WTC11 (cell line): ENCODE results near the gene STXBP2. TPM values are rescaled to one million over a fixed set of nuclear protein-coding genes. Genes with fewer than 3 reads are reported as not detected.

Experiments used
- ATAC-seq: fragments of 200-7000 bp; cut with Tn5 transposase; 2 replicates; pipeline ENCODE4 v1.10.0; 2021; ENCODE audit warnings: mild to moderate bottlenecking, moderate library complexity
- CTCF ChIA-PET: fragments of 300-600 bp; sonication (Branson Sonifier 250); formaldehyde crosslinking; loops from one replicate; lab custom pipeline; 2021; ENCODE audit warnings: antibody characterized with exemption; lab: Charles Lee
- POLR2A ChIA-PET: fragments of 350-600 bp; sonication (Branson Sonifier 250); formaldehyde crosslinking; loops from one replicate; lab custom pipeline; 2021; ENCODE audit warnings: antibody characterized with exemption; lab: Charles Lee
- DNase-seq: peaks from one replicate; pipeline ENCODE4 v3.0.0; 2021; ENCODE audit warnings: low spot score
- H3K27ac Mint-ChIP-seq: 2 replicates; pipeline ENCODE4 v1.8.0; 2021; ENCODE audit warnings: mixed read lengths
- H3K27me3 Mint-ChIP-seq: 2 replicates; pipeline ENCODE4 v1.8.0; 2021; ENCODE audit warnings: low read depth, mild to moderate bottlenecking, moderate library complexity, mixed read lengths
- H3K36me3 Mint-ChIP-seq: 2 replicates; pipeline ENCODE4 v1.8.0; 2021; ENCODE audit warnings: mixed read lengths
- H3K4me1 Mint-ChIP-seq: 2 replicates; pipeline ENCODE4 v1.8.0; 2022; ENCODE audit warnings: mixed read lengths
- H3K4me3 Mint-ChIP-seq: 2 replicates; pipeline ENCODE4 v1.8.0; 2021; ENCODE audit warnings: mild to moderate bottlenecking, moderate library complexity, mixed read lengths
- H3K9me3 Mint-ChIP-seq: 2 replicates; pipeline ENCODE4 v1.8.0; 2021; ENCODE audit warnings: mixed read lengths
- CREB1 ChIP-seq: sonication (generic); formaldehyde crosslinking; IDR thresholded peaks from 2 replicates; pipeline ENCODE4 v1.8.0; 2023; ENCODE audit warnings: mild to moderate bottlenecking, missing genetic modification reagents
- CREM ChIP-seq: sonication (generic); formaldehyde crosslinking; IDR thresholded peaks from 2 replicates; pipeline ENCODE4 v1.8.1; 2022; ENCODE audit warnings: mild to moderate bottlenecking, missing genetic modification reagents, moderate library complexity
- ESRRA ChIP-seq: sonication (generic); formaldehyde crosslinking; IDR thresholded peaks from 2 replicates; pipeline ENCODE4 v1.8.1; 2022; ENCODE audit warnings: mild to moderate bottlenecking, missing genetic modification reagents, borderline replicate concordance
- FOXJ3 ChIP-seq: sonication (generic); formaldehyde crosslinking; IDR thresholded peaks from 2 replicates; pipeline ENCODE4 v1.9.0; 2021; ENCODE audit warnings: missing genetic modification reagents, mild to moderate bottlenecking, borderline replicate concordance
- HMGA2 ChIP-seq: fragments of 250-450 bp; sonication (Bioruptor Pico); IDR thresholded peaks from 2 replicates; pipeline ENCODE4 v1.4.0; 2021; ENCODE audit warnings: mild to moderate bottlenecking, moderate library complexity
- IRF2 ChIP-seq: sonication (generic); formaldehyde crosslinking; IDR thresholded peaks from 2 replicates; pipeline ENCODE4 v1.8.0; 2022; ENCODE audit warnings: low read depth, missing genetic modification reagents, borderline replicate concordance
- MXD4 ChIP-seq: fragments of 250-450 bp; sonication (Bioruptor Pico); IDR thresholded peaks from 2 replicates; pipeline ENCODE4 v1.8.0; 2021; ENCODE audit warnings: mild to moderate bottlenecking, moderate library complexity, borderline replicate concordance
- NFE2L1 ChIP-seq: sonication (generic); formaldehyde crosslinking; IDR thresholded peaks from 2 replicates; pipeline ENCODE4 v1.8.1; 2023; ENCODE audit warnings: missing genetic modification reagents
- NR3C1 ChIP-seq: sonication (generic); formaldehyde crosslinking; conservative IDR thresholded peaks from 2 replicates; pipeline ENCODE4 v1.8.1; 2023; ENCODE audit warnings: low read depth, mild to moderate bottlenecking, missing genetic modification reagents
- ZNF121 ChIP-seq: sonication (generic); formaldehyde crosslinking; IDR thresholded peaks from 2 replicates; pipeline ENCODE4 v1.8.0; 2023; ENCODE audit warnings: missing genetic modification reagents
- ZNF138 ChIP-seq: sonication (generic); formaldehyde crosslinking; conservative IDR thresholded peaks from 2 replicates; pipeline ENCODE4 v1.8.1; 2022; ENCODE audit warnings: mild to moderate bottlenecking, moderate library complexity, missing genetic modification reagents
- ZNF425 ChIP-seq: fragments of 250-450 bp; sonication (Bioruptor Pico); conservative IDR thresholded peaks from 2 replicates; pipeline ENCODE4 v1.9.0; 2021; ENCODE audit warnings: mild to moderate bottlenecking
- ZNF532 ChIP-seq: fragments of 250-450 bp; sonication (Bioruptor Pico); IDR thresholded peaks from 2 replicates; pipeline ENCODE4 v1.9.0; 2021; ENCODE audit warnings: mild to moderate bottlenecking, borderline replicate concordance
- total RNA-seq: library from RNA; stranded (reverse); gene quantifications from 3 replicates; pipeline ENCODE4 v1.2.3, GENCODE V29; 2021
- TF ChIP-seq, protein P1 (sequence below): fragments of 250-450 bp; sonication (Bioruptor Pico); IDR thresholded peaks from 2 replicates; pipeline ENCODE4 v1.9.0; 2021; ENCODE audit warnings: mild to moderate bottlenecking
- TF ChIP-seq, protein P2 (sequence below): sonication (generic); formaldehyde crosslinking; IDR thresholded peaks from 2 replicates; pipeline ENCODE4 v1.8.1; 2022; ENCODE audit warnings: missing genetic modification reagents, borderline replicate concordance

Gene STXBP2
- total RNA-seq, 1 experiment from 2014 or later: 68.9 TPM

DNA sequence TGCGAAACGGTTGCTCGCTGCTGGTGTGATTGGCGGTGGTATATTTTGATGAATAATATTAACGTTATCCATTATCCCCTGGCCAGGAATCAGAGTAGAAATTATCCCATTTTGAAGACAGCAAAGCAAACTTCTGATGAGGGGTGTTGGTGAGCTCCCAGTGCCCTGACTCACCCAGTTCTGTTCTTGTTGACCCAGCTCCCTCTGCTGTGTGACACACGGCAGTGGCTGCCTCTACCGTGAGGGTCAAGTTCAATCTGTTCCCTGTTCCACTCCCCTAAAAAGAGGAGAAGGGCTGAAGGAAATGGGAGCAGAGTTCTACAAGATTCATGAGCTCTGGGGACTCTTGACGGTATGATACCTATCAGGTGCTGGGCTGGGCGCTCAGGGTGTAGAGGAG, 39.2 kb upstream of the STXBP2 start:
- no peak overlapping the region for H3K27ac Mint-ChIP-seq

More for the DNA sequence above, 39.2 kb upstream of the STXBP2 start:
- no peak for TF ChIP-seq NFE2L1 (CRISPR knock-in tag)
- TF ChIP-seq ZNF121 (CRISPR knock-in tag): no peak
- no peak for TF ChIP-seq CREM (CRISPR knock-in tag)
- TF ChIP-seq, protein P1, sequence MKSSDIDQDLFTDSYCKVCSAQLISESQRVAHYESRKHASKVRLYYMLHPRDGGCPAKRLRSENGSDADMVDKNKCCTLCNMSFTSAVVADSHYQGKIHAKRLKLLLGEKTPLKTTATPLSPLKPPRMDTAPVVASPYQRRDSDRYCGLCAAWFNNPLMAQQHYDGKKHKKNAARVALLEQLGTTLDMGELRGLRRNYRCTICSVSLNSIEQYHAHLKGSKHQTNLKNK (CRISPR knock-in tag): no peak
- TF ChIP-seq ZNF532 (CRISPR knock-in tag): no peak
- TF ChIP-seq ZNF425: no peak
- no peak for TF ChIP-seq MXD4 (CRISPR knock-in tag)
- TF ChIP-seq HMGA2: no peak
- TF ChIP-seq, protein P2, sequence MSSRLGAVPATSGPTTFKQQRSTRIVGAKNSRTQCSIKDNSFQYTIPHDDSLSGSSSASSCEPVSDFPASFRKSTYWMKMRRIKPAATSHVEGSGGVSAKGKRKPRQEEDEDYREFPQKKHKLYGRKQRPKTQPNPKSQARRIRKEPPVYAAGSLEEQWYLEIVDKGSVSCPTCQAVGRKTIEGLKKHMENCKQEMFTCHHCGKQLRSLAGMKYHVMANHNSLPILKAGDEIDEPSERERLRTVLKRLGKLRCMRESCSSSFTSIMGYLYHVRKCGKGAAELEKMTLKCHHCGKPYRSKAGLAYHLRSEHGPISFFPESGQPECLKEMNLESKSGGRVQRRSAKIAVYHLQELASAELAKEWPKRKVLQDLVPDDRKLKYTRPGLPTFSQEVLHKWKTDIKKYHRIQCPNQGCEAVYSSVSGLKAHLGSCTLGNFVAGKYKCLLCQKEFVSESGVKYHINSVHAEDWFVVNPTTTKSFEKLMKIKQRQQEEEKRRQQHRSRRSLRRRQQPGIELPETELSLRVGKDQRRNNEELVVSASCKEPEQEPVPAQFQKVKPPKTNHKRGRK: no peak
- no peak for TF ChIP-seq ESRRA (CRISPR knock-in tag)
- TF ChIP-seq FOXJ3 (CRISPR knock-in tag): no peak
- no peak for TF ChIP-seq IRF2 (CRISPR knock-in tag)
- no peak for TF ChIP-seq CREB1 (CRISPR knock-in tag)
- TF ChIP-seq ZNF138: no peak
- no peak for TF ChIP-seq NR3C1 (CRISPR knock-in tag)
- Mint-ChIP-seq H3K36me3 (peaks cover 3% of the 10 kb centered on the region; the same call in 1 of the 2 replicates), H3K27me3 (peaks cover 17% of the 10 kb centered on the region), H3K4me3 (peak overlapping the region; percentile 79), H3K4me1 (peaks cover 25% of the 10 kb centered on the region), H3K9me3 (no peaks in the 10 kb centered on the region)
- POLR2A ChIA-PET: no interaction called here
- CTCF ChIA-PET: interaction anchor here (0.6 to 4.9 kb wide), 7 partner anchors 29 to 1770 kb away, joined by 3 to 85 read pairs (median 9); partner anchors contain the start of genes PET100, TRAPPC5 and XAB2
- ATAC-seq (no peak), DNase-seq (no peak)
